Muscle of leg (tissue), 16 donors: ENCODE data around the gene FOCAD. TPM values are rescaled to one million over a fixed set of nuclear protein-coding genes. Genes with fewer than 3 reads are reported as not detected.

Experiments
- DNase-seq: peaks from one replicate; pipeline ENCODE4 v3.0.0; 2013
- H3K27ac ChIP-seq: one replicate; pipeline ENCODE4 v1.5.1; 2013; ENCODE audit warnings: mild to moderate bottlenecking, low read length, control low read depth
- H3K27me3 ChIP-seq: one replicate; pipeline ENCODE4 v1.6.1; 2013; ENCODE audit warnings: low read length; ENCODE audit not compliant: control insufficient read depth, insufficient read depth
- H3K36me3 ChIP-seq: one replicate; pipeline ENCODE4 v1.6.1; 2013; ENCODE audit warnings: low read length; ENCODE audit not compliant: control insufficient read depth, insufficient read depth
- H3K4me1 ChIP-seq: one replicate; pipeline ENCODE4 v1.6.1; 2013; ENCODE audit warnings: low read length; ENCODE audit not compliant: control insufficient read depth, insufficient read depth
- H3K4me3 ChIP-seq: one replicate; pipeline ENCODE4 v1.5.1; 2013; ENCODE audit warnings: low read length, control low read depth
- H3K9me3 ChIP-seq: replicated peaks from 2 replicates; pipeline ENCODE4 v1.6.1; 2013; ENCODE audit warnings: low read depth, low read length; ENCODE audit not compliant: control insufficient read depth
- WGBS: methylation state at CpG from one replicate; pipeline ENCODE4 v1.1.5; 2013; ENCODE audit warnings: missing lambda C conversion rate; ENCODE audit not compliant: insufficient coverage; 5-methylcytosine and 5-hydroxymethylcytosine counted together
- long read RNA-seq, 11 donors: transcript quantifications; one replicate each; lab custom pipeline, GENCODE V29; 2026
- polyA plus RNA-seq, 8 donors: library from polyadenylated mRNA; unstranded; fragments of 120-200 nt; gene quantifications; one replicate each; pipeline versions ENCODE4 v1.2.1 to v1.2.3, GENCODE V29; 2013; ENCODE audit warnings: inconsistent platforms in 1 of 8, low replicate concordance in 1 of 8; ENCODE audit not compliant: insufficient read length in 8 of 8, insufficient read depth in 1 of 8
- total RNA-seq: library from RNA; stranded (reverse); fragments of 120-200 nt; gene quantifications from one replicate; pipeline ENCODE4 v1.2.4, GENCODE V29; 2013

The FOCAD gene
- total RNA-seq (25.6 TPM), polyA plus RNA-seq (10 to 100 TPM; 13.3 to 19.0 (median 16.5) TPM)
- long read RNA-seq, donor 1 = 0 reads
- long read RNA-seq, donor 2 = 0 reads
- long read RNA-seq, donor 3, partial matches to known transcripts = 5 of 5 reads
- long read RNA-seq, donor 3, other reads (novel, unspliced or antisense) = 0 of 5 reads
- long read RNA-seq, donor 4 = 0 reads
- long read RNA-seq, donor 5, partial matches to known transcripts = 0 of 9 reads
- long read RNA-seq, donor 5, other reads (novel, unspliced or antisense) = 9 of 9 reads
- long read RNA-seq, donor 6, partial matches to known transcripts = 21 of 21 reads
- long read RNA-seq, donor 6, other reads (novel, unspliced or antisense) = 0 of 21 reads
- long read RNA-seq, donor 7, partial matches to known transcripts = 14 of 14 reads
- long read RNA-seq, donor 7, other reads (novel, unspliced or antisense) = 0 of 14 reads
- long read RNA-seq, donor 8 = 0 reads
- long read RNA-seq, donor 9, full-length matches to known transcripts = 1 of 10 reads
- long read RNA-seq, donor 9, partial matches to known transcripts = 9 of 10 reads
- long read RNA-seq, donor 9, other reads (novel, unspliced or antisense) = 0 of 10 reads
- long read RNA-seq, donor 10, partial matches to known transcripts = 17 of 18 reads
- long read RNA-seq, donor 10, other reads (novel, unspliced or antisense) = 0 of 18 reads
- long read RNA-seq, donor 11, partial matches to known transcripts = 9 of 10 reads
- long read RNA-seq, donor 11, other reads (novel, unspliced or antisense) = 0 of 10 reads

- no peaks in the 10 kb centered on the region for H3K9me3 ChIP-seq
- peak; percentile 98 for DNase-seq
- no peaks in the 10 kb centered on the region for H3K27me3 ChIP-seq
- peaks cover 4% of the 10 kb centered on the region for H3K4me1 ChIP-seq
- under 1% methylated on average over 74 of the region's 78 CpGs for WGBS
- peak within 1 kb of the TSS; percentile 95 for H3K27ac ChIP-seq
- peak within 1 kb of the TSS; percentile 90 for H3K4me3 ChIP-seq
- no peaks in the 10 kb centered on the region for H3K36me3 ChIP-seq
Measured at GRCh38 chr9:20684035-20684874, at the start of gene FOCAD. Gene FOCAD, plus strand, starts transcription at chr9:20684259. Its CDS starts 31,095 bp downstream, at chr9:20715354.

GRCh38 chr9:20634895-20635294 lies 49.2 kb upstream of the FOCAD start:
- Histone ChIP-seq H3K9me3 (no peaks in the 10 kb centered on the region), H3K27ac (no peak overlapping the region), H3K4me1 (no peaks in the 10 kb centered on the region), H3K27me3 (no peaks in the 10 kb centered on the region), H3K4me3 (no peak overlapping the region), H3K36me3 (no peaks in the 10 kb centered on the region)
- no peak for DNase-seq
- WGBS = no CpG with 5 or more reads among the region's 4 CpGs

- Histone ChIP-seq H3K36me3 (no peaks in the 10 kb centered on the region), H3K27ac (no peak overlapping the region), H3K4me3 (no peak overlapping the region), H3K27me3 (no peaks in the 10 kb centered on the region), H3K4me1 (no peaks in the 10 kb centered on the region), H3K9me3 (no peaks in the 10 kb centered on the region)
- no CpG with 5 or more reads among the region's 3 CpGs for WGBS
- DNase-seq = no peak
Measured at GRCh38 chr9:20636888-20637440, 47.1 kb upstream of the FOCAD start.

GRCh38 chr9:20640331-20641187 lies 43.5 kb upstream of the FOCAD start:
- no peaks in the 10 kb centered on the region for H3K9me3 ChIP-seq
- DNase-seq = peak; percentile 21
- H3K27me3 ChIP-seq = no peaks in the 10 kb centered on the region
- H3K27ac ChIP-seq = no peak overlapping the region
- 33% methylated on average over 1 of the region's 7 CpGs for WGBS
- H3K4me1 ChIP-seq = no peaks in the 10 kb centered on the region
- no peak overlapping the region for H3K4me3 ChIP-seq
- no peaks in the 10 kb centered on the region for H3K36me3 ChIP-seq

GRCh38 chr9:20642045-20642444 lies 42.0 kb upstream of the FOCAD start:
- H3K36me3 ChIP-seq = no peaks in the 10 kb centered on the region
- H3K4me3 ChIP-seq = no peak overlapping the region
- H3K4me1 ChIP-seq = no peaks in the 10 kb centered on the region
- no CpG with 5 or more reads among the region's 1 CpG for WGBS
- no peak for DNase-seq
- no peak overlapping the region for H3K27ac ChIP-seq
- H3K27me3 ChIP-seq = no peaks in the 10 kb centered on the region
- no peaks in the 10 kb centered on the region for H3K9me3 ChIP-seq

- no peaks in the 10 kb centered on the region for H3K4me1 ChIP-seq
- H3K36me3 ChIP-seq = no peaks in the 10 kb centered on the region
- H3K27me3 ChIP-seq = no peaks in the 10 kb centered on the region
- H3K4me3 ChIP-seq = no peak overlapping the region
- 64% methylated on average over 3 of the region's 3 CpGs for WGBS
- no peak overlapping the region for H3K27ac ChIP-seq
- no peaks in the 10 kb centered on the region for H3K9me3 ChIP-seq
- no peak for DNase-seq
Measured at GRCh38 chr9:20643660-20644059, 40.4 kb upstream of the FOCAD start.

GRCh38 chr9:20646656-20647055 lies 37.4 kb upstream of the FOCAD start:
- Histone ChIP-seq H3K36me3 (no peaks in the 10 kb centered on the region), H3K4me1 (no peaks in the 10 kb centered on the region), H3K27me3 (no peaks in the 10 kb centered on the region), H3K4me3 (no peak overlapping the region), H3K27ac (no peak overlapping the region), H3K9me3 (no peaks in the 10 kb centered on the region)
- WGBS = 71% methylated on average over 1 of the region's 4 CpGs
- DNase-seq = no peak

- H3K4me1 ChIP-seq = no peaks in the 10 kb centered on the region
- DNase-seq = no peak
- no peak overlapping the region for H3K4me3 ChIP-seq
- H3K9me3 ChIP-seq = no peaks in the 10 kb centered on the region
- no peaks in the 10 kb centered on the region for H3K36me3 ChIP-seq
- no CpG with 5 or more reads among the region's 1 CpG for WGBS
- H3K27me3 ChIP-seq = no peaks in the 10 kb centered on the region
- H3K27ac ChIP-seq = no peak overlapping the region
Measured at GRCh38 chr9:20649381-20649780, 34.7 kb upstream of the FOCAD start.

- no peak for DNase-seq
- no peaks in the 10 kb centered on the region for H3K36me3 ChIP-seq
- no CpG with 5 or more reads among the region's 4 CpGs for WGBS
- no peak overlapping the region for H3K27ac ChIP-seq
- no peaks in the 10 kb centered on the region for H3K4me1 ChIP-seq
- no peak overlapping the region for H3K4me3 ChIP-seq
- H3K27me3 ChIP-seq = no peaks in the 10 kb centered on the region
- no peaks in the 10 kb centered on the region for H3K9me3 ChIP-seq
Measured at GRCh38 chr9:20650313-20650712, 33.7 kb upstream of the FOCAD start.
